CD4-positive, CD25-positive, alpha-beta regulatory T cell (primary cell): ENCODE results near the gene STX8. TPM values are rescaled to one million over a fixed set of nuclear protein-coding genes. Genes with fewer than 3 reads are reported as not detected.
A peak's percentile ranks its signal among the peaks of the same experiment; 100 is the strongest.

ENCODE experiments used
- ATAC-seq, 2 donors: fragments of 150-1000 bp; cut with Tn5 transposase; one replicate each; pipeline ENCODE4 v1.10.0; 2021; ENCODE audit warnings: low read depth in 2 of 2, moderate number of reproducible peaks in 2 of 2, moderate library complexity in 1 of 2
- DNase-seq, 3 donors: peaks; one replicate each; pipeline versions ENCODE4 v3.0.0 to v3.0.0-alpha.2; 2012 to 2022; ENCODE audit warnings: mixed read lengths in 1 of 3
- H3K27ac ChIP-seq: one replicate; pipeline ENCODE4 v1.7.0; 2013; ENCODE audit warnings: mild to moderate bottlenecking, low read length; ENCODE audit not compliant: insufficient read depth, poor library complexity, severe bottlenecking
- H3K27me3 ChIP-seq: one replicate; pipeline ENCODE4 v1.7.0; 2013; ENCODE audit warnings: low read length; ENCODE audit not compliant: control insufficient read depth, insufficient read depth
- H3K36me3 ChIP-seq: one replicate; pipeline ENCODE4 v1.7.0; 2013; ENCODE audit warnings: mild to moderate bottlenecking, low read length, moderate library complexity; ENCODE audit not compliant: control insufficient read depth, insufficient read depth
- H3K4me1 ChIP-seq: 2 replicates; pipeline ENCODE4 v1.7.0; 2013; ENCODE audit warnings: mild to moderate bottlenecking, low read length; ENCODE audit not compliant: insufficient read depth, control insufficient read depth, poor library complexity, severe bottlenecking
- H3K4me3 ChIP-seq: one replicate; pipeline ENCODE4 v1.7.0; 2013; ENCODE audit warnings: low read depth, mild to moderate bottlenecking, low read length, moderate library complexity
- H3K9me3 ChIP-seq, 2 experiments: 1 replicate in 1 of 2; 2 replicates in 1 of 2; pipeline ENCODE4 v1.7.0; 2013; ENCODE audit warnings: low read length in 2 of 2, mild to moderate bottlenecking in 1 of 2, moderate library complexity in 1 of 2; ENCODE audit not compliant: control insufficient read depth in 2 of 2
- H3K27ac Mint-ChIP-seq, 3 donors: one replicate each; pipeline ENCODE4 v1.8.0; 2020 to 2022; ENCODE audit warnings: mild to moderate bottlenecking in 3 of 3, mixed read lengths in 3 of 3, moderate library complexity in 2 of 3
- H3K27me3 Mint-ChIP-seq: one replicate; pipeline ENCODE4 v1.8.0; 2022; ENCODE audit warnings: mild to moderate bottlenecking, mixed read lengths
- H3K36me3 Mint-ChIP-seq: one replicate; pipeline ENCODE4 v1.8.0; 2020; ENCODE audit warnings: mixed read lengths
- H3K4me1 Mint-ChIP-seq, 4 donors: one replicate each; pipeline ENCODE4 v1.8.0; 2020 to 2022; ENCODE audit warnings: mixed read lengths in 4 of 4, mild to moderate bottlenecking in 1 of 4
- H3K4me3 Mint-ChIP-seq, 4 donors: one replicate each; pipeline ENCODE4 v1.8.0; 2020 to 2022; ENCODE audit warnings: mild to moderate bottlenecking in 4 of 4, mixed read lengths in 4 of 4, moderate library complexity in 3 of 4
- H3K9me3 Mint-ChIP-seq, 7 donors: one replicate each; pipeline ENCODE4 v1.8.0; 2020 to 2022; ENCODE audit warnings: mixed read lengths in 7 of 7, mild to moderate bottlenecking in 3 of 7, moderate library complexity in 2 of 7
- polyA plus RNA-seq, 4 donors: library from polyadenylated mRNA; unstranded; fragments of 300-500 nt; fragmentation: Illumina TruSeq; gene quantifications; one replicate each; pipeline ENCODE4 v1.2.3, GENCODE V29; 2021
- total RNA-seq: library from RNA; stranded (reverse); gene quantifications from one replicate; pipeline ENCODE4 v1.2.3, GENCODE V29; 2022

The STX8 gene
- total and polyA plus RNA-seq, 5 donors from 2014 or later: 83.7 to 214 (median 170) TPM

- no peak for DNase-seq
- H3K4me3 Mint-ChIP-seq: no peak overlapping the region
Measured at GRCh38 chr17:9536061-9536460, 39.6 kb downstream of the STX8 start.

DNA sequence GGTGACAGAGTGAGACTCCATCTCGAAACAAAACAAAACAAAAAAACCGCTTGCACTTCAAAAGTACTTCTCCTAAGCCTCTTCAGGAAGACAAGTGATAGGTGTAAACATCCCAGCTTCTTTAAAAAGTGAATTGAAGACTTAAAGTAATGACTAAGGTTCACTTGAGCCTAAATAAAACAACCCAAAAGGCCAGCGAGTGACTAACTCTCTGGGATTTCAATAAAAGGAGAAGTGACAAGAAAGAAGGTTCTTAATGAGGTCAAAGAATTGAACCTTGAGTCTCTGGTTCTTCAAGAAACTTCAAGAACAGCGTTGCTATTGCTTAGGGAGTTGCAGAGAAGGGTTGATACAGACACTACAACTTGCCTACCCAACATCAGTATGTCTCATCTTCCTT, 42.2 kb downstream of the STX8 start:
- Histone ChIP-seq H3K4me1 (no peaks in the 10 kb centered on the region), H3K4me3 (no peak overlapping the region), H3K36me3 (peaks cover 4% of the 10 kb centered on the region), H3K27me3 (no peaks in the 10 kb centered on the region), H3K9me3 (no peaks in the 10 kb centered on the region), H3K27ac (no peak overlapping the region)
- ATAC-seq: no peak
- no peaks in the 10 kb centered on the region for H3K27me3 Mint-ChIP-seq
- H3K36me3 Mint-ChIP-seq: peaks cover 6% of the 10 kb centered on the region
- no peak for DNase-seq
- no peaks in the 10 kb centered on the region for H3K9me3 Mint-ChIP-seq
- no peak overlapping the region for H3K4me3 Mint-ChIP-seq
- peaks cover 0 to 4% (median 1%) of the 10 kb centered on the region in 4 donors for H3K4me1 Mint-ChIP-seq
- H3K27ac Mint-ChIP-seq: no peak overlapping the region

More at GRCh38 chr17:9536061-9536460, 39.6 kb downstream of the STX8 start:
- no peak overlapping the region for H3K4me3 ChIP-seq
- Mint-ChIP-seq H3K27ac (no peak overlapping the region), H3K4me1 (peaks cover 0 to 5% (median 3%) of the 10 kb centered on the region in 4 donors), H3K9me3 (no peaks in the 10 kb centered on the region), H3K27me3 (no peaks in the 10 kb centered on the region), H3K36me3 (peaks cover 19% of the 10 kb centered on the region)
- no peak overlapping the region for H3K27ac ChIP-seq
- no peak for ATAC-seq
- H3K9me3 ChIP-seq: no peaks in the 10 kb centered on the region
- peaks cover 11% of the 10 kb centered on the region for H3K36me3 ChIP-seq
- H3K27me3 ChIP-seq: no peaks in the 10 kb centered on the region
- H3K4me1 ChIP-seq: no peaks in the 10 kb centered on the region

GRCh38 chr17:9532715-9533114, 42.9 kb downstream of the STX8 start:
- ATAC-seq (no peak), DNase-seq (no peak)
- Histone ChIP-seq H3K27ac (no peak overlapping the region), H3K9me3 (no peaks in the 10 kb centered on the region), H3K27me3 (no peaks in the 10 kb centered on the region), H3K4me1 (no peaks in the 10 kb centered on the region), H3K4me3 (no peak overlapping the region), H3K36me3 (peaks cover 4% of the 10 kb centered on the region)
- Mint-ChIP-seq H3K9me3 (no peaks in the 10 kb centered on the region), H3K4me1 (peaks cover 0 to 4% (median 1%) of the 10 kb centered on the region in 4 donors), H3K4me3 (no peak overlapping the region), H3K36me3 (peaks cover 6% of the 10 kb centered on the region), H3K27ac (no peak overlapping the region), H3K27me3 (no peaks in the 10 kb centered on the region)

DNA sequence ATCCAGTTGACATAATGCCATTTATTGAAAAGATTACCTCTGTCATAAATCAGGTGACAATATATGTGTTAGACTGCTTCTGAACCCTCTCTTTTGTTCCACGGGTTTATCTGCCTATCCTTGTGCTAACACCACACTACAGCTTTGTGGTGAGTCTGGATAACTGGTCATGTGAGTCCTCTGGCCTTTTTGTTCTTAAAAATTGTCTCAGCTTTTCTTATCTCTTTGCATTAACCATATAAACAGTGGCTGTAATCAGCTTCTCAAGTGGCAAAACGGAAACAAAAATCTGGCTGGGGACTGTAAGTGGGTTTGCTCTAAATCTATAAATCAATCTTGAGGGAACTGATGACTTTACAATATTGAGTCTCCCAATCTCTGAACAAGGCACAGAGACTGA, 44.6 kb downstream of the STX8 start:
- Histone ChIP-seq H3K4me1 (no peaks in the 10 kb centered on the region), H3K27me3 (no peaks in the 10 kb centered on the region), H3K9me3 (no peaks in the 10 kb centered on the region), H3K36me3 (no peaks in the 10 kb centered on the region), H3K4me3 (no peak overlapping the region), H3K27ac (no peak overlapping the region)
- H3K4me3 Mint-ChIP-seq: no peak overlapping the region
- H3K4me1 Mint-ChIP-seq: peaks cover 0 to 4% (median 1%) of the 10 kb centered on the region in 4 donors
- ATAC-seq (no peak), DNase-seq (no peak)
- no peaks in the 10 kb centered on the region for H3K27me3 Mint-ChIP-seq
- H3K36me3 Mint-ChIP-seq: peaks cover 9% of the 10 kb centered on the region
- H3K27ac Mint-ChIP-seq: peak overlapping the region in 1 of 3 donors; percentile 14
- no peaks in the 10 kb centered on the region for H3K9me3 Mint-ChIP-seq

DNA sequence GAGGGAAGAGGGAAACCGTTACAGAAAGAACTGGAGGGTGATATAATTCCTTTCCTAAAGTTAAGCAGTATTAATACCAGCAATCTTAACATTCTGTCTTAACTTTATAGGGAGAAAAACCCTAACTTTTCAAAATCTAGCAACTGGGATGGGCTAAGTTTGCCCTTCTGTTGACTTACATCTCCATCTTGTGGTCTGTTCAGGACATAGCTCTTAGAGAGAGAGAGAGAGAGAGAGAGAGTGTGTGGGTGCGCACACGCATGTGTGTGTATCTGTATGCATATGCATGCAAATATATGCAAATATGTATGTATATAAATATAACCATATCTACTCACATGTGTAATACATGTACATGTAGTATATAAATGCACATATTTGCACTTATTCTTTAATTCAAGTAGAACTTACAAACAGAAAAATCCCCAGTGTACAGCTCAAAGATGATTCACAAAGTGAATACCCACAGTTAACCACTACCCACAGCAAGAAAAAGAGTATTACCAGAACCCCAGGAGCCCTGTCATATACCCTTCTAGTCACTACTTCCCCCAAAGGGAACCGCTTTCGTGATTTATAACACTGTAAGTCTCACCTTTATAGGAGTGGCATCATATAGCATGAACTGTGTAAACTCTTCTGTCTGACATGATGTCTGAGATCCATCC, 46.5 kb downstream of the STX8 start:
- peak overlapping the region in 1 of 3 donors; percentile 86 for H3K27ac Mint-ChIP-seq
- peak in 1 of 3 donors; percentile 29 for DNase-seq
- ATAC-seq: no peak

GRCh38 chr17:9527788-9528187, 47.8 kb downstream of the STX8 start:
- Mint-ChIP-seq H3K36me3 (peaks cover 19% of the 10 kb centered on the region), H3K4me3 (no peak overlapping the region), H3K9me3 (no peaks in the 10 kb centered on the region), H3K4me1 (peaks cover 0 to under 1% (median 0%) of the 10 kb centered on the region in 4 donors), H3K27ac (peak overlapping the region in 1 of 3 donors; percentile 16), H3K27me3 (no peaks in the 10 kb centered on the region)
- Histone ChIP-seq H3K36me3 (no peaks in the 10 kb centered on the region), H3K4me3 (no peak overlapping the region), H3K9me3 (no peaks in the 10 kb centered on the region), H3K27ac (no peak overlapping the region), H3K27me3 (no peaks in the 10 kb centered on the region), H3K4me1 (no peaks in the 10 kb centered on the region)
- DNase-seq: no peak
- no peak for ATAC-seq

More for the DNA sequence above, 46.5 kb downstream of the STX8 start:
- no peak overlapping the region for H3K27ac ChIP-seq
- Mint-ChIP-seq H3K9me3 (no peaks in the 10 kb centered on the region), H3K4me1 (no peaks in the 10 kb centered on the region), H3K4me3 (no peak overlapping the region), H3K27me3 (no peaks in the 10 kb centered on the region), H3K36me3 (peaks cover 18% of the 10 kb centered on the region)
- H3K4me3 ChIP-seq: no peak overlapping the region
- no peaks in the 10 kb centered on the region for H3K9me3 ChIP-seq
- no peaks in the 10 kb centered on the region for H3K36me3 ChIP-seq
- H3K27me3 ChIP-seq: no peaks in the 10 kb centered on the region
- no peaks in the 10 kb centered on the region for H3K4me1 ChIP-seq

GRCh38 chr17:9522074-9522473, 53.5 kb downstream of the STX8 start:
- ATAC-seq (no peak), DNase-seq (peak in 2 of 3 donors; percentile 11 to 30)
- H3K27me3 Mint-ChIP-seq: no peaks in the 10 kb centered on the region
- H3K4me3 ChIP-seq: no peak overlapping the region
- H3K27me3 ChIP-seq: no peaks in the 10 kb centered on the region
- H3K9me3 ChIP-seq: no peaks in the 10 kb centered on the region
- H3K27ac Mint-ChIP-seq: no peak overlapping the region
- H3K9me3 Mint-ChIP-seq: no peaks in the 10 kb centered on the region
- H3K4me1 Mint-ChIP-seq: peaks cover 6 to 32% (median 19%) of the 10 kb centered on the region in 4 donors
- no peaks in the 10 kb centered on the region for H3K4me1 ChIP-seq
- H3K36me3 ChIP-seq: no peaks in the 10 kb centered on the region
- H3K27ac ChIP-seq: no peak overlapping the region
- H3K4me3 Mint-ChIP-seq: no peak overlapping the region
- peaks cover 22% of the 10 kb centered on the region for H3K36me3 Mint-ChIP-seq

DNA sequence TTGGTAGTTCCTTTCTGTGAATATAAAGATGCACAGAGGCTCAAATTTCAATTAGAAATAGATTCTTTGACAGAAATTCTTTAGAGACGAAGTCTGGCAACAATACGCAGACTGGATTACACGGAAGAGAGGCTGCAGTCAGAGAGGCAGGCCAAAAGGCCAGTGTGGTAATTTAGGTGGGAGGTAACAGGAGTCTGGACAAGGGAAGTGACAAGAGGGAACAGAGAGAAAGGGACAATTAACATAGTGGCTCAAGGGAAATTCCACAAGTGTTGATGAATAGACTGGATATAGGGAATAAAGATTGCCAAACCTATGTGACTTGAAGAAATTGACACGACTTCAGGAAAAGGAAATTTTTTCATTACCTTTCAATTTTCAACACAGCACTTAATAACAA, 54.6 kb downstream of the STX8 start:
- peaks cover 19% of the 10 kb centered on the region for H3K36me3 Mint-ChIP-seq
- no peaks in the 10 kb centered on the region for H3K27me3 Mint-ChIP-seq
- H3K27ac Mint-ChIP-seq: no peak overlapping the region
- Histone ChIP-seq H3K36me3 (no peaks in the 10 kb centered on the region), H3K4me3 (no peak overlapping the region), H3K9me3 (no peaks in the 10 kb centered on the region), H3K27ac (no peak overlapping the region), H3K27me3 (no peaks in the 10 kb centered on the region), H3K4me1 (no peaks in the 10 kb centered on the region)
- ATAC-seq: no peak
- DNase-seq: no peak
- H3K9me3 Mint-ChIP-seq: no peaks in the 10 kb centered on the region
- peaks cover 11 to 34% (median 24%) of the 10 kb centered on the region in 4 donors for H3K4me1 Mint-ChIP-seq
- no peak overlapping the region for H3K4me3 Mint-ChIP-seq
